GM19467 (cell line): ENCODE measurements around the gene MSN.
A peak's percentile ranks its signal among the peaks of the same experiment; 100 is the strongest.
"Not testable (repeated sequence)": the region's sequence is repeated elsewhere in the genome, so short reads cannot be mapped to it uniquely, and the experiment has no call there.

Source experiments
- ATAC-seq: cut with Tn5 transposase; IDR thresholded peaks from one replicate; pipeline ENCODE4 v1.9.1; 2021; ENCODE audit warnings: mild to moderate bottlenecking, moderate library complexity; ENCODE audit not compliant: unreplicated experiment

Gene MSN

DNA sequence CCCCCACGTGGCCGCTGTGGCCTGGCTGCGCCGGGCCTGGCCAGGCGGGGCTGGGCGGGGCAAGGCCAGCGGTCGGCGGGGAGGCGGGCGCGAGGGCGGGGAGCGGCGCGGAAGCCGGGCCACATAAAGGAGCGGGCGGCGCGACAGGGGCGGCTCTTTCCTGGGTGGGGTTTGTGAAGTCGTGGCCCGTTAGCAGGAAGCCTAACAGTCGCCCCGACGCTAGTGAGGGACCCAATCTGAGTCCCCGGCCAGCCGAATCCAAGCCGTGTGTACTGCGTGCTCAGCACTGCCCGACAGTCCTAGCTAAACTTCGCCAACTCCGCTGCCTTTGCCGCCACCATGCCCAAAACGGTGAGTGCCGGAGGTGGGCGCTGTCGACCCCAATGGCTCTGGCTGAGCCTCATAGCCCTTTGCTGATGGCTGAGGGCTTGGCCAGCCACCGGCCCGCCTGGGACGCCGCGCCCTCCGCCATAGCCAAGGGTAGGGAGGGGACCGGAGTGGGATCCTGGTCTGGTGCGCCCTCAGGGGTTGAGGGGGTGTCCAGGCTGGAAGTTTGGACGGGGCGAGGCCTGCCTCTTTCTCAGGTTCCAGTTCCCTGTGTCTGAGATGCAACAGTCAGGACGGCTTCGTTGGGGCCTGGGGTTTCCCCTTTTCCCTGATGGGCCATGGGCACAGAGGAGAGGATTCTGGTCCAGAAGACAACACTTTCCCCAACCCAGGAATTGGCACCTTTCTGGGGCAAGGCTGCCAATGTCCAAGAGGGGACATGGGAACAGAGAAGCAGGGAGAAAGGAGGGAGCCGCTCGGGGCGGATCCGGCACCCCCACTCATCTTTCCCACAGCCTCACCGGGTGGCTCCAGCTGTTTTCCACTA is at the start of gene MSN:
Gene MSN, plus strand, starts transcription at position 152 of the 874 bp plus-strand sequence. Its CDS starts 188 bp downstream, at position 340.
- peak; percentile 66 for ATAC-seq

DNA sequence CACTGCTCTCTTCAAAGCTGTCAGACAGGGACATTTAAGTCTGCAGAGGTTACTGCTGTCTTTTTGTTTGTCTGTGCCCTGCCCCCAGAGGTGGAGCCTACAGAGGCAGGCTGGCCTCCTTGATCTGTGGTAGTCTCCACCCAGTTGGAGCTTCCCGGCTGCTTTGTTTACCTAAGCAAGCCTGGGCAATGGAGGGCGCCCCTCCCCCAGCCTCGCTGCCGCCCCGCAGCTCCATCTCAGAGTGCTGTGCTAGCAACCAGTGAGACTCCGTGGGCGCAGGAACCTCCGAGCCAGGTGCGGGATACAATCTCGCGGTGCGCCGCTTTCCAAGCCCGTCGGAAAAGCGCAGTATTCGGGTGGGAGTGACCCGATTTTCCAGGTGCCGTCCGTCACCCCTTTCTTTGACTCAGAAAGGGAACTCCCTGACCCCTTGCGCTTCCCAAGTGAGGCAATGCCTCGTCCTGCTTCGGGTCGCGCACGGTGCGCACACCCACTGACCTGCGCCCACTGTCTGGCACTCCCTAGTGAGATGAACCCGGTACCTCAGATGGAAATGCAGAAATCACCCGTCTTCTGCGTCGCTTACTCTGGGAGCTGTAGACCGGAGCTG is 47.3 kb upstream of the MSN start:
- not testable (repeated sequence) for ATAC-seq

DNA sequence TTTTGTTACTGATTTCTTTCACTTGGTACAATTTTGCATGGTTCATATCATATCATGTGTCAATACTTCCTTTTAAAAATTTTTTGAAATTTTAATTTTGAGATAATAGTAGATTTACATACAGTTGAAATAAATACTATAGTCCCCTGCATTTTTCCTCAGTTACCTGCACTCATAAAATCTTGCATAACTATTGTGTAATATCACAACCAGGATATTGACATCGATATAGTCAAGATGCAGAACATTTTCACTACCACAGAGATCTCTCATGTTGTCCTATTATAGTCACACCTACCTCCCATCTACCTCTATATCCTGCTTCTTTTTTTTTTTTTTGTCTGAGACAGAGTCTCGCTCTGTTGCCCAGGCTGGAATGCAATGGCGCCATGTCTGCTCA is 36.7 kb upstream of the MSN start:
- ATAC-seq: no peak

DNA sequence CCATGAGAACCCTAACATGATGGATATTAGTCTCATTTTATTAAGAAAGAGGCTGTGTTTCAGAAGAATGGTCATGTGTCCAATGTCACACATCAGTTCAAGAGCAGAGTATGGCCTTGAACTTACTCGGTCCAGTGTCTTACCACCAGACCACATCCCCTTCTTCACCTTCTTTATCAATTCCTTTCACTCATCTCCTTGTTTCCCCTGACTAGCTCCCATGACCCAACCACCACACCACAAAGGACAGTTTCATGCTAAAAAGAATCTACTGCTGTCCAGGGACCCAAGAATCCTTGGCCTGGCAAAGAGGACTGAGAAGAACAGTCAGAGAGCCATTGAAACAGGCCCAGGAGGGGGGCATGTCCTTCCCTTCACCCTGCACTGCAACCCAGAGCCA is 33.6 kb upstream of the MSN start:
- no peak for ATAC-seq

DNA sequence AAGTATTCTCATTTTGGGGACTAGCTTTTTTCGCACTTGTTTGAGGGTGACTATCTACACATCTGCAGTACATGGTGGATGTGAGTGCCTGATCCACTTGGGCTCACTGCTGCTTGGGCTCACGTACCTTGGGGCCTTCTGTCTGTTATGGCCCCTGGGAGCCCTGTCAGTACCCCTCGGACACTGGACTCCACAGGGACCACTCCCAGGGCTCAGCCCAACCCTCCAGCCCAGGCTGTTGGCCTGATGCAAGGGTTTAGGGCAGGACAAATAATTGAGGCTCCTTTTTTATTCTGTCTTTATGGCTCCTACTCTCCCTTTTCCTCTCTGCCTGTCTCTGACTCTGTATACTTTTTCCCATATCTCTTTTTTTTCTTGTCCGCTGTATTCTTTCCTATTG is 32.7 kb upstream of the MSN start:
- no peak for ATAC-seq

DNA sequence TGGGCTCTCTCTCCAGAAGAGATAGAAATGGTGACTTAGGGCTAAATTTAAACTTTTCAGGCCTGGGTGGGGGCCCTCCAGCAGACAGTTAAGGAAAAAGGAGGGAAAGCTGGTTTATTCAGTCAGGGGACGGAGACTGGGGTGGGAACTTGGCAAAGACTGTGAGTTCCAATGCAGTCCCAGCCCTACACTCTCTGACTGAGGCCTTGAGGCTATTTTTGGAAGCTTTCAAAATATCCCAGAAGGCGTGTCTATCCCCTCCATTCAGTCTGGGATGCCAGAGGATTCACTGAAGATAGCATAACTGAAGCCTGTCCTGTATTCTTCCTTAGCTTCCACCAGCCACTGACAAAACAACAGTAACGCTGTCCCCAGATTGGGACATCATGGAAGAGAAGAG is 32.1 kb upstream of the MSN start:
- no peak for ATAC-seq

DNA sequence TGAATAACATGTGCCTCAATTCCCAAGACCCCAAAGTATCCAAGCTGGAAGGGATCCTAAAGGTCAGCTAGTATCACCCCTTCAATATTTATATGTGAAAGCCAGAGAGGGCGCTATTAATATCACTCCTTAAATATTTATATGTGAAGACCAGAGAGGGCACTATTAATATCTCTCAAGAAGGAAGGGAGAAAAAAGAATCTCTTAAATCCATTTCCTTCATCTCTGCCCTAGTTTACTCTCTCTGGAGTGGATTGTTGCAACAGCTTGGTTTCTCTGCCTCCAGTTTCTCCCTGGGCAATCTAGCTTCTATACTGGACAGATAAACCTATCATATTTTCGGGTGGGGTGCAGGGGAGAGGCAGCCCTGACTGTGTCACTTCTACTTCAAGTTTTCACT is 31.6 kb upstream of the MSN start:
- ATAC-seq: no peak

DNA sequence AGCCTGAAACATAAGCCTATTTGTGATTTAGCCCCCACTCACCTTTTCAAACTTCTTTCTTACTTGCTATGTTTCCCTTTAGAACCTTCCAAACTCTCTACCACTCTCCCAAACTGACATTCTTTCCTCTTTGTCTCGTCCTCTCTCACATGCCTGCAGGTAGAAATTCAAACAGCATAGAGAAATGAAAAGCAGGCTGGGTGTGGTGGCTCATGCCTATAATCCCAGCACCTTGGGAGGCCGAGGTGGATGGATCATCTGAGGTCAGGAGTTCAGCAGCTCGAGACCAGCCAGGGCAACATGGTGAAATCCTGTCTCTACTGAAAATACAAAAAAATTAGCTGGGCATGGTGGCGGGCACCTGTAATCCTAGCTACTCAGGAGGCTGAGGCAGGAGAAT is 31.2 kb upstream of the MSN start:
- ATAC-seq: not testable (repeated sequence)

DNA sequence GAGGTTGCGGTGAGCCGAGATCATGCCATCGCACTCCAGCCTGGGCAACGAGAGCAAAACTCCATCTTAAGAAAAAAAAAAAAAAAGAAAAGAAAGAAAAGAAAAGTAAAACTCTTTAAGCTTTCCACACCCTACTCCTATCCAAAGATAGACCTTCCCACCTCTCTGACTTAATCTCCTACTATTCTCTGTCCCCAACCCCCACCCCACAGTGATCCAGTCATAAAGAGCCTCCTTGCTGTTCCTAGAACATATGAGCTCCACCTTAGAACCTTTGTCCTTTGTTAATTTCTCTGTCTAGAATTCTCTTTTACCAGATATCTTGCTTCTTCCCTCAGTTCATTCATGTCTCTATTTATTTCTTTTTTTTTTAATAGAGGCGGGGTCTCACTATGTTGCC is 30.1 kb upstream of the MSN start:
- no peak for ATAC-seq

DNA sequence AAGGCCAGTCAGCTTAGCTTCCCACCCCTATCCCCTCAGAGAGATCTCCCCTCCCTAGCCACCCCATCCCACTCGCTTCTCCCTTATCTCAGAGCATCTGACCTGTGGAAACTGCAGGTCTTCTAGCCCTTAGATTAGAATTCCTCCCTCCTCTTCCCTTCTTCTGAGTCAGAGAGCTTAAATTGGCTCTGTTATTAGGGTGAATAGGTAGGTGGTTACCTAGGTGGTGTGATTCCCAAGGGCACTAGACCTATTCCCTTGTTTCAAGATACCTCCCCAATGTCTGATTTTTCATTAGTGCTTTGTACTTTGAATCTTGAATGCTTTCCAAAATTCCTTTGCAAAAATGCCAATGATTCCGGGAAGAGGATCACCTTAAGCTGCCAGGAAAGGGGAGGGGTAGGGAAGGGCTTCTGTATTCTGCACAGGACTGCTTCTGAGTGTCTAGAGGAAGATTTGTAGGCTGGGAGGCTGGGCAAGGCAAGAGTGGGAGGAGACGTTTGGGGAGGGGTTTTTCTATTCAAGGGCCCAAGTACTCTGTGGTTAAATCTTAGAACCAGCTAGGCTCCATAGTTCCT is 24.5 kb upstream of the MSN start:
- ATAC-seq: no peak

DNA sequence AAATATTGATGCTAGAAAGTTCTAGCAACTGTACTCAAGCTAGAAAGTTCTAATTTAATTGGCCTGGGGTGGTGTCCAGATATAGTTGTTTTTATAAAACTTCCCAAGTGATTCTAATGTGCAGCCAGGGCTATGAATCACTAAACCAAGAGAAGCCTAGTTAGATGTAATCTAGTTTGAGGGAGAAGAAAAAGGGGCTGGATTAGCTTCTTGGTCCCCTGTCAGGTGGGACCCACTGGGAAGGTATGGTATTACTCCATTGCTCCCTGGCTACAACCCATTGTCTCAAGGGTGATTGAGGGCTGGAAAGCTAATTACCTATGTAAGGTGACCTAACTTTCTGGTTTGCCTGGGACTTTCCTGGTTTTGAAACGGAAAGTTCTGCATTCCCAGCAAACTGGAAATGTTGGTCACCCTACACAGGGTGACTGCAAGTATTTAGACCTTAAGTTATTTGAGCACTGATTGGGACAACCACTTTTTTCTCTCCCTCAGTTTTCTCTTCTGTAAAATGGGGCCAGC is 23.9 kb upstream of the MSN start:
- no peak for ATAC-seq

DNA sequence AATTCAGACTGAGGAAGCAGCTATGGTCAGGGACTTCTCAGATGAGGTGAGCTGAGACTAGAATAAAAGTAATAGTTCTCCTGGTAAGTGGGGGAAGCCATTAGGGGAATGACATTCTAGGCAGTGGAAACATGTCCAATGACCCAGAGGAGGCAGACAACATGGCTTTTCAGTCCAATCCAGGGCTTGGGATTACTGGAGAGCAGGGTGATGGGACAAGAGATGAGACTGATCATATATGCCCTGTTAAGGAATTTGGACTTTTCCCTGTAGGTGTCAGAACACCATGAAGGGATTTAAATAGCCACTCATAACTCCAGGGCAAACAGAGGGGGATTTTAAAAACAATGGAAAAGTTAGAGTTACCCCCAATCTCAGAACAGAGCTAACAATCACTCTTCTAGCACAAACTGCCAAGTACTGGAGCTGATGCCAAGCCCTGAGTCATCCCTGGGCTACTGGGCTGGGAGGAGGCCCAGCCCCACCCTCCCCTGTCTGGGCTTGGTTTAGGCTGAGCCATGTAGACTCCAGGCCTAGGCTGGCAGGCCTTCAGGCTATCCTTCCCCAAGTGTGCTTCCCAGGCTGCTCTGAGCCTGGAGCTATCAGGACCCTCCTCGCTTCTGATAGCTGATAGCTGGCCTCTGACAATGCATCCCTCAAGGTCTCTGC is 22.7 kb upstream of the MSN start:
- ATAC-seq: no peak

DNA sequence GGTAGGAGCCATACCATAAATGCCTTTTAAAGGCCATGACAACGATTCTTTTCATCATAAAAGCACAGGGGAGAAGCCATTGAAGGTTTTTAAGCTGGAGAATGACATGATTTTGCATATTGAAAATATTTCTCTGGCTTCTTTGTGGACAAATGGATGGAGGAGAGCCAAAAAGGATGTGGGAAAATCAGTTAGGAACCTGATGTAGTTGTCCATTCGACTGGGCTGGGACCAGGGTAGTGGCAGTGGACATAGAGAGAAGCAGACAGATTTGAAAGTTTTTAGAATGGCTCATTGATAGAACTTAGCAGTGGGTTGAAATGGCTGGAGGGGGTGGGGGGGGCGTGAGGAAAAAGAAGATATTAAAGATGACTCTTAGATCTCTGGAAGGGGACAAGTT is 19.7 kb upstream of the MSN start:
- ATAC-seq: no peak

DNA sequence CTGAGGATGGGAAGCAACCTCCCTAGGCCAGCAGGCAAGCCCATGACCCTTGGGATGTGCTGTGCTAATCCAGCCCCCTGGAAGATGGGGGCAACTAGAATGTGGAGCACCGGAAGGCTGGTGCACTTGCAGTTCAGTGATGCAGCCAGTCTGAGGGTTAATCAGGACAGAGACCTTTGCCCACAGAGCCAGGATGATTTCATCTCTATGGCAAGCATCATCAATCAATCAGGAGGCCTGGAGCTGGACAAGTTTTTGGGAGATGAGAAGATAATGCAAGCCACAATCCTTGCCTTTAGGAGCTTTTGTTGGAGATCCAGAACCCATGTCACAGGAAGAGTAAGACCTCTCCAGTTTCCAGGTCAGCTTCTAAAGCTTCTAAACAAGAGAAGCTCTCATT is 15.4 kb upstream of the MSN start:
- ATAC-seq: no peak

DNA sequence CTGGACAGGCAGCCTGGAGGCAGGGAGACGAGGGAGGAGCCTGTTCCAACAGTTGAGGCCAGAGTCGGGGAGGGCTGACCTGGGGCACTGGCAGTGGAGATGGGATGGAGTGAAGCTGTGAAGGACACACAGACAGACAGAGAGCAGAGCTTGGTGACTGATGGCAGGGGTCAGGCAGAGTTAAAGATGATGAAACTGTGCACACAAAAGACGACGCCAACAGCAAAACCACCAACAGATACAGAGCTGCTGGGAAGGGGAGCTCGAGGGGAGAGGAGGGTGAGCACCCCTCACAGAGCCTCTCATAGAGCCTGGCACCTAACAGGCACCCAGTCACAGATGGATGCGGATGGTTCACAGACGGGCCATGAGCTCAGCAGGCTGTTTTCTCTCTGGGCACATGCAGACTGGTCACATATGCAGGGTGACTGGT is 10.4 kb upstream of the MSN start:
- ATAC-seq: not testable (repeated sequence)

DNA sequence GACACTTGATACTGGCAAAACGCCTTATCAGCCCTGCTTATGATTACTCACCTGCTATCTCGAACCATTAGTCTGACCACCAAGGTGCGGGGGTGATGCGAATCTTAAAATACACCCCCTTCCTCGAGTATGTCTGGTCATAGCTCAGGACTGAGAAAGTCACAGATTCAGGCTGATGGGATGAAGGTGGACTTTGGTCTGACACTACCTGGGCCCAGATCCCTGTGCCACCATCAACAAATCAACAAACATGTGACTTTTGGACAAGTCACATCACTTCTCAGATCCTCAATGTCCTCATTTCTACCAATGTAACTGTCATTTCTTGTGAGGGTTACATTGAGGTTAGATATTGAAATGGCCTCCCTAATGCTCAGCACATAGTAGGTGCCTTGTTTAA is 9.8 kb upstream of the MSN start:
- ATAC-seq: no peak

DNA sequence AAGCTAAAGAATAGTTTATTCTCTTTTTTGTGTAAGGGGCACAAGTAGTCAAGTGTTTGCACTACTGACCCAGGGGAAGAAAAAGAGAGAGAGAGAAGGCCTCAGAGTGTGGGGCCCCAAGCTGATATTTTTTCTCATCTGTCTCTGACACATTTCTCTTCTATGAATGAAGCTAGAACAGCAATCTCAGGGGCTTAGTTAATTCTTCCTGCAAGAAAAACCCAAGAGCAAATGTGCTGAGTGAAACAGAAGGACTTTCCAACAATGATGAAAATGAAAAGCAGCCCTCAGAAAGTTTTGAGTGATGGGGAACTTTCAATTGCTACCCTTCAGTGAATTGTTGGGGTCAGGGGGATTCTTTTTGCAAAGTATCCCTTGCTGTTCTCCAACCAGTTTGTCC is 9.2 kb upstream of the MSN start:
- ATAC-seq: no peak

DNA sequence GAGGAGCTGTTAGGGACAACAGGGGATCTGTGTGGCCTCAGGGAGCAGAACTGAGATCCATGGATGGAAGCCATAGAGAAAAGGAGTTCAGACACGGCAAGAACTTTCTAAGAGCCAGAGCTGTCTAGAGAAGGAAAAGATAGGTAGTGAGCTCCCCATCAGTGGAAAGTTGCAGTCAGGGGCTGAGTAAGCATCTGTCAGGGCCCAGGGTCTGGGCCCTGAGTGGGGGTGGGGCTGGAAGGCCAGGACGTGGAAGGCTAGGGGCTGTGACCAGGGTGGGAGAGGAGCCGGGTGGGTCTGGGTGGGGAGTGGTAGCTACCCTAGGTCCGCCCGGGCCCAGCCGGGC is 324 bp upstream of the MSN start:
- ATAC-seq: no peak

DNA sequence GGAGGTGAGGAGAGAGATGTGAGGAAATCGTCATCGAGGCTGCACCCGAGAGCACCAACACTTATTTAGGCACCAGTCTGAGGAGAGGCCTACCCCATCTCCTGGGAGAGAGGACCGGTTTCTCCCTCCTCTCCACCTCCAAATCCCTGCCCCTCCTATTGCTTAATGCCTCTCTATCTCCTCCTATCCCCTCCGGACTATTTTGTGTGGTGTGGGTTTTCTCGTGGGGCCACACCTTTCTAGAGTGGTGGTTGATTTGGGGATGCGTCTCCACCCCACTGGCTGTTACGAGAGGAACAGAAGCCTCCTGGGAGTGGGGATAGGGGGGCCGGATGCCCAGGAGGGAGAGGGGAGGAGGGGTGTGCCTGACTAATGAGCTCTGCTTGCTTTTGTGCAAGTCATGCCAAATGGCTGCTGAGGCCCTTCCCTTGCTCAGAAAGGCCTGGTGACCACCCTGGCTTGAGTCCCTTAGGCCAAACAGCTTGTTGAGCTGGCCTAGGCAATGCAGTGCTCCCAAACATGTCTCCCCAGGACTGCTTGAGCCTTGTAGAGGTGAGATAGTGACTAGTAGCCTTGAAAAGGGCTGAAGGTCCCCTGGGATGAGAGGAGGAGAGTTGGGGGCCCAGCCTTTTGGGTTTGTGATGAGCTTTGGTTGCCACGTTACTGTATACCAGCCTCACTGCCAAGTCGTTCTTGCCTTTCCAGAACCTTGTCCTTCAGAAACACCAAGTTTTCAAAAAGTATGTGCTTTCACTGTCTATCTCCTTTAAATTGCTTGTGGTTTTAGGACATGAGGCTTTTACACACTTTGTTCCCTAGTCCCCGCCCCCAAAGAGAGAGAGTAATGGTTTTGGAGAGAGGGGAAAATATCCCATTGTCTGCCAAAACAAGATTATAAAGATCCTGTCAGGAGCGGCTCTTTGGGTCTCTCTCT is 1.2 kb downstream of the MSN start:
- ATAC-seq: peak; percentile 36

DNA sequence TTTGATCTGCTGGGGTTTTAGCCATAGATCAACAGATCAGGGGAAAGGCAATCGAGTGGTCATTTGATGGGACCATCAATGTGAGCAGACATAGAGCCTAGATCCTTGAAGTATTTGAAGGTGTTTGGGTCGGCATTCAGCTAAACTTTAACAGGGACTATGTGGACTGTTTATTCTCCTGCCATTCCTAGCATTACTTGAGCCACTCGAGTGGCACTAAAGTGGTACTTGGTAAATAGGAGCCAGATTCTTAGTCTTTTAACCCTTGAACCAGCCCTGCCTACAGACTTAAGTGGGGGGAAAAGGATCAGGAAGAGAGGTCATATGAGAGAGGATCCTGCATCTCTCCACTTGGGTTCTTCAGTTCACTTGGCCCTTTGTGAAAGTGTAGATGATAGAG is 3.8 kb downstream of the MSN start:
- no peak for ATAC-seq
